GM19463 (cell line): ENCODE measurements around the gene IQCH.

Source experiments
- ATAC-seq: cut with Tn5 transposase; IDR thresholded peaks from one replicate; pipeline ENCODE4 v1.9.1; 2021; ENCODE audit warnings: mild to moderate bottlenecking, moderate library complexity; ENCODE audit not compliant: unreplicated experiment

Gene IQCH

DNA sequence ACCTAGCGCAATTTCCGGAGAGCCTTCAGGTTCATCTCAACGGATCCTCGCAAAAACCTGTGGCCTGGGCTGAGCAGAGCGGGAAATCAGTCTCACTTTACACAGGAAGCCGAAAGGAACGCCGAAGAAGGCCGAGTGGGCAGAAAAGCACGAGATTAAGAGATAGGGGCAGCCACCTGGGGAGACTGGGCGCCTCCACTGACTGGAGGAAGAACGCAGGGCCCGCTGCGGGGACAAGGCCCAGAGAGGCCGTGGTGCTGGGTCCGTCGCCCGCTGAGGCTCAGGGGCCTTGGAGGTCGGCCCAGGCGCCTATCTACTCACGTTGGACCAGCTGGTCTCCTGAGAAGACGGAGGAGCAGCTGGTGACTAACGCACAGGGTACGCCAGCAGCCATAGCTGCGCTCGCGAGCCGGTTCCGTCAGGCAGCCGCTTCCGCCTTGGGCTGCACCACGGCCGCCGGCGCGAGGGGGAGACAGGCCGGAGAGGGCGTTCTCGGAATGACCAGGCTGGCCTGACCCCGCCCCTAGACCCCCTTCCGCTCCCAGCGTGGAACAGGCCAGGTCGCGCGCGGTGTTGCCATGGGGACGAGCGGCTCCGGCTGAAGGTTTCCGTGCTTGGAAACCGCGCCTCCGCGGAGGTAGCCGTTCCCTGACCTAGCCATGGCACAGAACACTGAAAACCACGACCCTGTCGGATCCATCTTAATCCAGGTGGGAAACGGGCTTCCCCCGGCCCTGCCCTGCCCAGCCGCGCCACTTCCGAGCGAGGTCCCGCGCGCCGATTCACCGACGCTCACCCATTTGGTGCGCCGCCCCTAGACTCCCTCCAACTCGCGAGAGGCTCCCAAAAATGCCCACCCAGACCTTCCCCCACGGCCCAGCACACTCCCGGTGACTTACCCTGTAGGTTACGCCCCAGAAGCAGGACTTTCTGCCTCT, at the start of gene IQCH, which contains the start of gene AAGAB:
Gene IQCH, plus strand, starts transcription at position 549 of the 938 bp plus-strand sequence. Its CDS starts 111 bp downstream, at position 660.
Gene AAGAB, minus strand, starts transcription at position 424 of the 938 bp plus-strand sequence. Its CDS starts 30 bp downstream, at position 394.
- peak; percentile 98 for ATAC-seq

GRCh38 chr15:67207555-67208207, 46.9 kb upstream of the IQCH start:
- no peak for ATAC-seq

DNA sequence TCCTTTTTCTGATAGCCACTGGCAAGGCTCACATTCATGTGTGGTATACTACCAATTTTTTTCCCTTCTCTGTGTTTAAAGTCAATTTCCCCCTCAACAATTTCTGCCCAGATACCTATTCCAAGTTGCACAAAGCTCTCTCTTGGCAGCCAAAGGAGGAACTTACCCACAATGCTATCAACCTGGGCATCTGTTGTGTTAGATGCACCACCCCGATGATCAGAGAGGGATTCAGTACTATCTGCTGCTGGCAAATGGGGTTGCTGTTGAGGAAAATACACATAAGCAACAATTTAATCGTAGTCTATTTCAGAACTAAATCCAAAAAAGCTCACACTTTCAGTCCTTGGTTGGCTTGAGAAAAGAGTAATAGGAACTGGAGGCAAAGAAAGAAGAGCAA, 46.2 kb upstream of the IQCH start:
- ATAC-seq = no peak

- no peak for ATAC-seq
Observed at GRCh38 chr15:67210555-67211168, 43.9 kb upstream of the IQCH start.

- ATAC-seq = no peak
Observed at GRCh38 chr15:67212684-67213367, 41.8 kb upstream of the IQCH start.

- ATAC-seq = no peak
Observed at GRCh38 chr15:67215102-67215501, 39.5 kb upstream of the IQCH start.

- no peak for ATAC-seq
Observed at GRCh38 chr15:67216859-67217258, 37.7 kb upstream of the IQCH start.

DNA sequence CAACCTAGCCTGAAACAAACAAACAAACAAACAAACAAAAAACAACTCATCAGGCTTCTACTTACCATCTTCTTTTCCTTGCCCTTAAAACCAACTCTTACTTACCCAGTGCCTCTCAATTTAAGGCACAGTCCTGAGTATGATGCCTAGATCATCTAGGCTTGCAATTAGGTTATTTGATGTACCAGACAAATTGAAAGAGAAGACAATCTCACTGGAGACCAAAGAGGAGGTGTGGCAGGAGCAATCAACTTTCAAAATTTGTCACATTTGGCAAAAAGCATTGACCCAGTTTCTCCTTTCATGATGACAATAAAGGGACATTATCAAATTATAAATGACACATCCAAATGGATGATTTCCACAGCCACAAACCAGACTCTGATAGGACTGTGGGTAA, 36.2 kb upstream of the IQCH start:
- no peak for ATAC-seq

- ATAC-seq = no peak
Observed at GRCh38 chr15:67219288-67219687, 35.3 kb upstream of the IQCH start.

- no peak for ATAC-seq
Observed at GRCh38 chr15:67224889-67225288, 29.7 kb upstream of the IQCH start.

GRCh38 chr15:67225336-67225735, 29.2 kb upstream of the IQCH start:
- ATAC-seq = no peak

DNA sequence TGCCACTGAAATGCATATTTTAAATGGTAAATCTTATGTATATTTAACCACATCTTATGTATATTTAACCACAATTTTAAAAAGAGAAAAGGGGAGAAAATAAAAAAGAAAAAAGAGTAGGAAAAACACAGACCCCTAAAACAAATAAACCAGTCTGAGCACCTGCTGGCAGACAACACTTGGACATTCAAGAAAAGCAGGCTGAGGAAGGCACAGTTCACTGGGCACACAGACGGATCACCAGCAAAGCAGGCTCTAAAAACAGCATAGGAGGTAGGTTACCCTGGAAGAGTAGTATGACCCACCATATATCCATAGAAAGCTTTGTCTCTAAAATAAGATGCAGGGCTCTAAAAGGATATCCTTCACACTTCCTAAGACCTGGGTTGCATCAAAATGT, 27.2 kb upstream of the IQCH start:
- no peak for ATAC-seq

- ATAC-seq = no peak
Observed at GRCh38 chr15:67227846-67228245, 26.7 kb upstream of the IQCH start.

DNA sequence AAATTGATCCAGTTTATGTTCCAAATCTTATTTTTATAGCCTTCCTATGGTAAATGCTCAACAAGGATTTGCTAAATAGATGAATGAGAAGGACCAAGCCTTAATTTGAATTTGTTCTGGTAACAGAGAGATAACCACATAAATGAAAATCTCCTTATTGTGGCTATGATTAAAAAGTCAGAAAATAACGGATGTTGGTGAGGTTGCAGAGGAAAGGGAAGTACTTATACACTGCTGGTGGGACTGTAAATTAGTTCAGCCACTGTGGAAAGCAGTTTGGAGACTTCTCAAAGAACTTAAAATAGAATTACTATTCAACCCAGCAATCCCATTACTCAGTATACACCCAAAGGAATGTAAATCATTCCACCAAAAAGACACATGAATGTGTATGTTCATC, 26.3 kb upstream of the IQCH start:
- ATAC-seq = no peak

DNA sequence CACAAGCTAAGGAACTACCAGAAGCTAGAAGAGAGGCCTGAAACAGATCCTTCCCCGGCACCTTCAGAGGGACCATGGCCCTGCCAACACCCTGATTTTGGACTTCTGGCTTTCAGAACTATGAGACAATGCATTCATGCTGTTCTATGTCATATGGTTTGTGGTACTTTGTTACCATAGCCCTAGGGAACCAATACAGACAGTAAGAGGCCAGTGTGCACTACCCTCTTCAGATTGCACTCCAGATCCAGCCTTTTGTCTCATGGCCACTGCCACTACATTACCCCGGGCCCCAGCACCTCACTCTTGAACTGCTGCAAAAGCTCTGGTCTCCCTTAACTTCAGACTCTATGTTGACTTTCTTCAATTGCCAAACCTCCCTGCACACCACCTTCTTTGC, 24.1 kb upstream of the IQCH start:
- no peak for ATAC-seq

DNA sequence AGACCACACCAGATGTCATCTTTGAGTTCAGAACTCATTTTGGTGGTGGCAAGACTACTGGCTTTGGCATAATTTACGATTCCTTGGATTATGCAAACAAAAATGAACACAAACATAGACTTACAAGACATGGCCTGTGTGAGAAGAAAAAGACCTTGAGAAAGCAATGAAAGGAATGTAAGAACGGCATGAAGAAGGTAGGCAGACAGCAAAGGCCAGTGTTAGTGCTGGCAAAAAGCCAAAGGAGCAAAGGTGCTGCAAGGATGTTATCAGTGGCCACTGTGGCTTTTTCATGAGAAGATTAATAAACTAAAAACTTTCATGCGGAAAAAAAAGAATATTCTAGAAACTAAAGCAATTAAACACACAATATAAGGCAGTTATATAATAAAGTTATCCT, 22.0 kb upstream of the IQCH start:
- ATAC-seq = no peak

GRCh38 chr15:67240235-67241131, 14.1 kb upstream of the IQCH start:
- no peak for ATAC-seq

- peak; percentile 89 for ATAC-seq
Observed at GRCh38 chr15:67241132-67241855, 13.3 kb upstream of the IQCH start.

GRCh38 chr15:67242708-67243111, 11.9 kb upstream of the IQCH start:
- no peak for ATAC-seq
